GM19372 (cell line): ENCODE data around the gene MX2.

ENCODE experiments used
- ATAC-seq: cut with Tn5 transposase; IDR thresholded peaks from one replicate; pipeline ENCODE4 v1.9.1; 2021; ENCODE audit warnings: mild to moderate bottlenecking, low read depth, moderate library complexity; ENCODE audit not compliant: unreplicated experiment

The MX2 gene

DNA sequence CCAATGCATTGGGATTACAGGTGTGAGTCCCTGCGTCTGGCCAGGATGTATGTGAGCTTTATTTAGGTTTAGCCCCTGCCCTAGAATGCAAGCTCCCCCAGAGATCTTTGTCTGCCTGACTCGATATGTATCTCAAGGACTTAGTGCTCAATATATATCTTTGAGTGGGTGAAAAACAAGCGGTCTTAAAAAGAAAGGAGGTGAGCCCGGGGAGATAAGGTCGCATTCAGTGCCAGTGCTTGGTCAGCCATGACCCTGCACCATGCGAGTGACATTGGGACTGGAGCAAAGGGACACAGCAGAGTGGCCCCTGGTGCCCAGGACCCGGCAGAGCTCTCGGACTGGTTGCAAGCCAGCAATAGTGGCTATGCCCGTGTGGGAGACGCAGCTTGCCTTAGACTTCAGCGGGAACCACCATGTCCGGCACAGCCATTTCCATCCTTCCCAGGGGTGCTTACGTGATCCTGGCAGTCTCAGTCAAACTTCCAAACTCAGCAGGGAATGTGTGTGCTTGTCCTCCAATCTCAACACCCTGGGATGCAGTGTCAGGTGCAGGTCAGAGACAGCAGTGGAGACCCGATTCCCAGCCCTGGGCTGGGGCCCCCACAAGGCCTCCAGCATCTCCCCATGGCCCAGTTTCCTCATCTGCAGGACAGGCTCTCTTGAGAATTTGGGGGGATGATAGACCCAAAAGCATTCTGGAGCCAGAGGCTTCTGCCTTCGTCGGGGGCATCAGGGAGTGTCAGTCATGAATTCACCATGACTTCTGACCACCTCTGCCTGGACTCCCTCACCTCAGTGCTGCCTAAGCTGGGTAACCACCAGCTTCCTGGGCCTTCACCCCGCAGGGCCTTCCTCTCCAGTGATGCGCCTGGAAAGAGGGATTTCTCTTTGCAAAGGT is 1.8 kb downstream of the MX2 start:
- no peak for ATAC-seq

DNA sequence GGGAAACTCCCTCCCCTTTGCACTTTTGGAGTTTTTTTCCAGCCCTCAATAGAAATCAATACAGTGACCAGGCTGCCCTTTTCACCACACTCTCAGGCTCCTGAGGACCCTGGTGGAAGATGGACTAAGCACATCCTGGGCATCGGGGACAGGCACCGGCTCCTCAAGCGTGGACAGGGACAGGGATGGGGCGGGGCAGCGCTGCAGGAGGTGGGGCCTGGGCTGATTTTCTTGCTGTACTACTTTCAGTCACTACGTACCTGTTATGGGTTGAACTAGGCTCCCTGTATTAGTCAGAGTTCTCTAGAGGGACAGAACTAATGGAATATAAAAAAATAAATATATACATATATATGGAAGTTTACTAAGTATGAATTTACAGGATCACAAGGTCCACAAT is 2.5 kb downstream of the MX2 start:
- ATAC-seq: no peak

DNA sequence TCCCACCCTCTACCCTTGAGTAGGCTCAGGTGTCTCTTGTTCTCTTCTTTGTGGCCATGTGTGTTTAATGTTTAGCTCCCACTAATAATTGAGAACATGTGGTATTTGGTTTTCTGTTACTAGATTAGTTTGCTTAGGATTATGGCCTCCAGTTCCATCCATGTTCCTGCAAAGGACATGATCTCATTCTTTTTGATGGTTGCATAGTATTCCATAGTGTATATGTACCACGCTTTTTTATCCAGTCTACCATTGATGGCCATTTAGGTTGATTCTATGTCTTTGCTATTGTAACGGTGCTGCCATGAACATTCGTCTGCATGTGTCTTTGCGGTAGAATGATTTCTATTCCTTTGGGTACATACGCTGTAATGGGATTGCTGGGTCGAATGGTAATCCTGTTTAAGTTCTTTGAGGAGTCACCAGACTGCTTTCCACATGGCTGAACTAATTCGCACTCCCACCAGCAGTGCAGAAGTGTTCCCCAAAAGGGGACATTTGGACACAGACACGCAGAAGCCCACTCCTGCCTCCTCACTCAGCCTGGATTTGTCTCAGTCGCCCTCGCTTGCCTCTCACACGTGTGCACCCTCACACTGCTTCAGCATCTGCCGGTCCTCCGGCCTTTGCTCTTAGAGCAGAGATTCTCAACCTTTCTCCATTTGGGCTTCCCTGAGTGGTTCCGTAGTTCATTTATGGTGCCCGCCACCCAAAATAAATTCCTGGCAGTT is 3.7 kb downstream of the MX2 start:
- ATAC-seq: no peak

DNA sequence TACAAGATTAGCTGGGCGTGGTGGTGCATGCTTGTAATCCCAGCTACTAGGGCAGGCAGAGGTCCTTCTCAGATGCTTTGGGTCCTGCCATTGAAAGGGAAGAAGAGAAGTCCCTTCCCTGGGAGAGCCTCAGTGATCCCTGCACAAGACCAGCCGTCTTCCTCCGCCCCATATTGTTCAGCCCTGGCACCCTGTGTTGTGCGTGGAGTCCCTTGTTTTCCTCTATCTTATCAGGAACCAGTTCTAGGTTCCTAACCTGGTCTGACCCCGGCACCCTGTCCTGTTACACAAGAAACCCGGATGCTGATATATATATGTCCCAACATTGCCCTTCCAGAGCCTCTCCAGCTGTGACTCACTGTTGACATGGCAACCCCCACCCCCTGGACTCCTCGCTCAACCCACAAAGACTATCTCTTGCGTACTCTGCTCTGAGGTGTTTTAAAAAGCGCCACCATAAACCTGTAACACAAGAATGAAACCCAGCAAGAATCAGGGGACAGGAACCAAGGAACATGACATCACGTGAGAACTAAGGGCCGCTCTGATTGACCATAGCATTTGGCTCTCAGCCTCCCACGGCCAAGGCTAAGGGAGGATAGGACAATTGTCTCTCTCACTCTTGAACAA is 4.8 kb downstream of the MX2 start:
- no peak for ATAC-seq

DNA sequence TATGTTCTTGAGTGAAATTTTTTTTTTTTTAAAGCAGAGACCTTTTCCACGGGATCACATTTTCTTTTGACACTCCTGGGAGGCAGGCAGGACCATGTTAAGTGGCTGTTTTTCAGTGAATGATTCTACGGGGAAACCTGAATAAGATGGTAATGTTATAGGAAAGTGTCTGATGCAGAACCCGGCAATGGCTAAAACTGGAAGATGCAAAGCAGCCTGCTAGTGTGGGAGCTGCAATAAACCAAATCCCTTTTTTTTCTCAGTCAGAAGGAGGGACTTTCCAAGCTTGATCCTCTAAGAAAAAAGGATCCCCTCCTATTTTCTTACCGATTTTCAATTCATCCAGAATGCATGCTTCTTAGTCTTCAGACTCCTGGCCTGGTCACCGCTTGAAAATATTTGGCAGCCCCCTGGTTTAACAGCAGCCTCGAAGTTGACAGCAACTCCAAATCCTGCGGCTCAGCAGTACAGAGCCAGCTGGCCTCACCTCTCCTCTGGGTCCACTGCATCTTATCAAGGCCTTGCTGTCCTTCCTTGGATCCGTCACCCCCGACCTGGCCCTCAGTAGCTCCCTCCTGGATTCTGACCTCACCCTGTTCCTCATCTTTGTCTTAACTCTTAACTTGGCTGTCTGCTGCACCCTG is 5.6 kb downstream of the MX2 start:
- ATAC-seq: peak; percentile 4

DNA sequence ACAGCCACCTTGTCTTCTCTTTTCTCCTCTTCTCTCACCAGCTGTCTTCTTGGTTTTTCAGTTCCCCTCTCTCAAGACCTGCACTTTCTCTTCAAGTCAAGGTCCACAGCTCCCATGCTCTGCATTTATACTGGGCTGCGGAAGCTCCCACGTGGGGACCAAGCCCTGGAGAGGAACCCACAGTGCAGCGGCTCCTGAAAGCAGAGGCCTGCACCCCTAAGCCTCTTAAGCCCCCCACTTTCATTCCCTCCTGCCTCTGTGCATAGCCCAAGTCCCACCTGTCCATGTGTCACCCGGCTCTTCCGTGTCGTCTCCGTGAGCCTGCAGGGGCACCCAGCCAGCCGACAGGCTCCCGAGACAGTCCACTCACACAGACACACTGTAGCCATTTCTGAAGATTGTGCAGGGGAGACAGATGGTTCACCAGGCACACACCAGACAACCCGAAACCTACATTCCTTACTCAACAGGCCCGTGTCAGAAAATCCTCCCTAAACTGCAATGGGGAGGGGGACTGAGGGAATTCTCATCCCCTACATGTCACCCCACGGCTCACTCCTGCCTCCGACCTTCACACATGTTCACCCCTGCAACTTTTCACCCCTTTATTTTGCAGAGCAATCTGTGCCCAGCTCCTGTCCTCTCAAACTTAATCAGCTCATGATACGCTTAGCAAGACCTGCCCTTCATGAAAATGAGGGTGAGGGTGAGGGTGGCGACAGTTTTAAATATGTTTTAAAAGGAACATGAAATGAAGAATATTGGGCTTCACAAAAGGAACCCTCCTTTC is 6.3 kb downstream of the MX2 start:
- ATAC-seq: peak; percentile 60

DNA sequence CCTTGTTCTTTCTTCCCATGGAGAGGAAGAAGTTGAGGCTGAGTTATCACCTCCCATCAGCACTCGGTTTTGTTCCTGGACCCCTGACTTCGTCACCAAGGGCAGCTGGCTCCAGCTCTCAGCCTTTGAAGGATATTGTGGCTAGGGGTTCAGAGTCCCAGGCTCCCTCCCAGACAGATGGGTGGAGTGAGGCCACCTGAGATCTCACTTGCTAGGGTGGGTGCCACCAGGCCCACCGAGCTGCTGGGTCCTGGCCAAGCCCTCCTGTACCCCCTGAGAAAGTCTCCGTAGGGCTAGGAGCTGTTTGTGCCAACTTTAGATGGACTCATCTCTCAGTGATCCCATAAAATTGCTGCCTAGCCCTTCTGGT is 6.9 kb downstream of the MX2 start:
- ATAC-seq: no peak

DNA sequence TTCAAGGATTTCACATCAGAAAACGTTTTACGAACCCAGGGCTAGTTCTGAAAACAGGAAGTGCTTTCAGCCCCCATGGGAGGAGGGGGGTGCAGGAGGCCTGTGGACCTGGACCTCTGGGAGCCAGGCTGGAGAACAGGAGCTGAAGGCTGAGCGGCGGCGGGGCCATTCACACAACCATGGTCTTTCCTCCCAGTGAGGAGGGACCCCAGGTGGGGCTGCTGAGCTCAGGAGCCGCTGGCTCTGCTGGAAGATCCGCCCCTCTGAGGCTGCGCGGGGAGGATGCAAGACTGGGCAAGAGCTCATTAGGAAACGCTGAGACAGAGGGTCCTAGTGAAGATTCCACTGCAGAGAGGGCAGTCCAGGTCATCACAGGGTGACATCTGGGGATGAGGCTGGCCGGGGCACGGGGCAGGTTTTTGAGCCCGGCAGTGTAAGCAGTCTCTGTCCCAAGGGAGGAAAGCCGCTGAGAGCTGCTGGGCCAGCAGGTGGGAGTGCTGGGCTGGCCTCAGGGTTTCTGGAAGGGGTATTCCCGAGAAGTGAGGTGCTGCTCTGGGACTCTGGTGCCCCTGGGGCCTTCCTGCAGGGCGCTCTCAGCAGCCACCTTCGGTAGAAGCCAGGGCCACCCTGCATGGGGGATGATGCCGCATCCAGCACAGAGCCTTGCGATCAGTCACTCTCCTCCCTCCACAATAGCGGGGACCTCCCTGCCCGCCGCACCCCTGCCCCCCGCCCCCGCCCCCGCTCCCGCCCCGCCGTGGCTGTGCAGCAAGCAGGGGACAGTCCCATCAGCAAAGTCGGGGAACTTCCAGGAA is 7.5 kb downstream of the MX2 start:
- ATAC-seq: no peak

DNA sequence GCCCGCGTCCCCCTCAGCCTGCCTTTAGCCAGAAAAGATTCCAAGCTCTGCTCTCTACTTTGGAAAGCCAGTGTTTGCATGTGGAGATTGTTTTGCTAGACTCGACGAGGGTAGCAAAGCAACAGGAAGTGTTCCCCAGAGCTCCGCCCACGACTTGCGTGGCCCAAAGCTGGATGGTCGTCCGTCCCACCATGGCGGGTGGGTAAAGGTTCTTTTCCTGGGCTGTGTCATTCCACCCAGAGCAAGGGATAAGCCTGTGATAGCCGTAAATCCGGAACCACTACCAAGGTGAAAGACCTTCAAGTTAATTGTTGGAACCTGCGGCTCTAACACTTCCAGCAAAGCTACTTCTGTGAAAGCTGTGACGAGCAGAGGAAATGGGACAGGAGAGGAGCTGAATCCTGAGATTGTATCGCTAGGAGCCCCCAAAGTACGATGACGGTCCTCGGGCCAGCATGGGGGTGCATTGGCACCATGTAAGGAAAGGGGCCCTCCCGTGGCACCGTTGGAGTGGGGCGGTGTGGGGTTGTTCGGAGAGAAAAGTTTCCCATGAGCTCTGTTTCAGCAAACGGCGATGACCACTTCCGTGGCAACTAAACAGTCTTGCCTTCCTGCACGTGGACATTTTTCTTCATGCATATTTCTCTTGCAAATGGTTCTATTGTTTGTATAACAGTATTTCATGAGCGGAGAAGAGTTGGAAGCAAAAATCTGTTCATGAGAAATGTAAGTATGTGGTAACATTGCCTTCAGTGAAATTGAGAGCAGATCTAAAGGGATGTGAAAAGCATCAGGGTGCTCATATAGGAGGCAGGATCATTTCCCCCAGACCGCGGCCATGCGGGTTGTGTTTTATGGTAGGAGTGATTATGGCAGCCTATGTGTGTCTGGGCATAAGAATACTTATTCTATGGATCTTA is 8.4 kb downstream of the MX2 start:
- no peak for ATAC-seq

DNA sequence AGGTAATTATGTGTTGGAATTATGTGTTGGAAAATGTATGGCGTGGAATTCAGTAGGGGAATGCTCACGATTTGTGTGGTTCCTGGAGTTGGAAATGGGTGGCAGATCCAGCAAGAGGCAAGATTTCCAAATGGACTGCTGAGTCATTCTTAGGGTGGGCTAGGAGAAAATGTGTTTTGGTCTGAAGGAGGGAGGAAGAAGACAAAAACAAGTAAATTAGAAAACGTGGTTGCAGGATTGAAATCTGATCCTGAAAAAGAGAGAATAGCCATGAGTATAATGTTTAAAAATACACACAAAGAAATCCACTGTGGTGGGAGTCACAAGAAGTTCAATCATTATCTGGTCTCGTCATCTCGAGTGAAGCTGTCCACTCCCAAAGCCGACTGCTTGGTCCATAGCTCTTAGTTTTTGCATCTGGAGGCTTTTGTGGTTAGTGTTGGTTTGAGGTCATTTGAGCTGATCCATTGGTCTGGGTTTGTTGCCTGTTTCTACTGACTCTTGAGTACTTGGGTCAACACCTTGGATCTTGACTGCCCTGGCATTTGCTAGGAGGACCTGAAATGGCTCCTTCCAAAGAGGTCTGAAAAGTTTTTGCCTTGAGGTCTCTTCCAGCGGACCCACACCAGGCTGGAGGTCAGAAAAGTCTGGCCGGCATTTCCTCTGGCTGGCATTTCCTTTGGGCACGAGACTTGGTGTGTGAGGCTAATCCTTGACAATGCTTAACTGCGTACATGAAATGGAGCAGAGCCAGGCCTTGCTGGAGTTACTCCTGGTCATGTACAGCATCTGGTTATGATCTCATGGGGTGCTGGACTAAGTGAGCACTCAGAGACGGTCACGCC is 9.2 kb downstream of the MX2 start:
- ATAC-seq: no peak

DNA sequence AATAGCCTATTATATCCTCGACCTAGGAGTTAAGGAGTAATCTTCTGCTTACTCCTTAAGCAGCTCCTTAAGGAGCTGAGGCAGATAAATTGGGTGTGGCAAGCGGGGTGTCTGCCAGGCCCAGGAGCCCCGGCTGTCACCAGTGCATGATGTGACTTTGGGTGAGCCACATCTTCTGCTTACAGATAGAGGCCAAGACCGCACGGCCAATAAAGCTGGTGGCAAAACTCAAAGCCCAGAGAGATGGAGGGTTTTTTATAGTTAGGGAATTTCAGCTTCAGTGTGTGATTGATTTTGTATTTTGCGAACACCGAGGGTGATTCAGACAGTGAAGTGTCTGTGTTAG is 9.8 kb downstream of the MX2 start:
- no peak for ATAC-seq

DNA sequence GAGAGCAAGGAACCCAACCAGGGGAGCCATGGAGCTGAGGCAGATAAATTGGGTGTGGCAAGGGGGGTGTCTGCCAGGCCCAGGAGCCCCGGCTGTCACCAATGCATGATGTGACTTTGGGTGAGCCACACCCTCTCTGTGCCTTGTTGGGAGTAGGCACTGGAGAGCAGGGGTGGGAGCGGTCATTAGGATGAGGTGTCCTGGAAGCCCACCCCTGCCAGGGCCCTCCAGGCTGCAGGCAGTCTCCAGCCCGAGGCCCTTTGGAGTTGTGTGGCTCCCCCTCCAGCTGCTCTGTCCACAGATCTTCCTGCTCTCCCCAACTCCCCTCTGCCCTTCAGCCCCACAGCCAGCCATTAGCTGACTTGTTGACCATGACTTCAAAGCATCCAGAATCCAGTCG is 11.4 kb downstream of the MX2 start:
- ATAC-seq: no peak

DNA sequence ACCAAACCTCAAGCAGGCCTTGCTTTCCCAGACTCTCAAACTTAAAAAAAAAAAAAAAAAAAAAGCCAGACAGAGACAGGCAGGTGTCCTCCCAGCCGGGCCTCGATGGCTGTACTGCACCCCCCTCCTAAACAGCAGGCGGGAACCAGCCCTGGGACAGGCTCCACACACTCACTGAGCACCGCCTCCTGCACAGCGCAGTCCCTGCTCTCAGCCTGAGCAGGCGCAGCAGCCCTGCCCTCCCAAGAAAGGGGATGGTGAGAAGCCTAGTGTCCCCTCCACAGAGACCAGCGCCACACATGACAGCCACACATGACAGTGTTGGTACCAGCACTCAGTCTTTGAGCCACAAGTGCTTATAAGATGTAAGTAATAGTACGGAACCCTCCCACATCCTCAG is 11.9 kb downstream of the MX2 start:
- ATAC-seq: no peak

DNA sequence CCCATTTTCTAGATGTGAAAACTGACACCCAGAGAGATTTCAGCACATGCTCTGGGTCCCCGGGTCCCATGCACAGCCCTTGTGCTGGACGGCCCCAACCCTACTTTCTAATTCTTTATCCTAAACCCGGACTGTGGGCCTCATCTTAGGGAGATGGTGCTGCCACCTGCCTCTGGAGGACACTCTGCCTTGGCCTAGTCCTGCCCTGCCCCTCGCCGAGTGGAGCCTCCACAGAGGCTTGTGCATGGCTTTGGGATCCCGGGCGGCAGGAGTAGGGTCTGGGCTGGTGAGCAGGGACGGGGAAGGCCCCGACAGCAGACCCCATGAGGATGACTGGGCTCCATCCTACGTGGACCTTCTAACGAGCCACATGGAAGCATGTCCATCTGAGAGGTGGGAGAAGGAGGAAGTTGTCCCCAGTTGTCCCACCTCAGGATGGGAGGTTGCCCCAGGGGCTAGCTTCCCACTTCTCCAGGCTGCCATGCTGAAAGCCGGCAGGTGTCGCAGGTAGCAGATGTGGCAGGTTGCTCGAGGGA is 12.4 kb downstream of the MX2 start:
- no peak for ATAC-seq

DNA sequence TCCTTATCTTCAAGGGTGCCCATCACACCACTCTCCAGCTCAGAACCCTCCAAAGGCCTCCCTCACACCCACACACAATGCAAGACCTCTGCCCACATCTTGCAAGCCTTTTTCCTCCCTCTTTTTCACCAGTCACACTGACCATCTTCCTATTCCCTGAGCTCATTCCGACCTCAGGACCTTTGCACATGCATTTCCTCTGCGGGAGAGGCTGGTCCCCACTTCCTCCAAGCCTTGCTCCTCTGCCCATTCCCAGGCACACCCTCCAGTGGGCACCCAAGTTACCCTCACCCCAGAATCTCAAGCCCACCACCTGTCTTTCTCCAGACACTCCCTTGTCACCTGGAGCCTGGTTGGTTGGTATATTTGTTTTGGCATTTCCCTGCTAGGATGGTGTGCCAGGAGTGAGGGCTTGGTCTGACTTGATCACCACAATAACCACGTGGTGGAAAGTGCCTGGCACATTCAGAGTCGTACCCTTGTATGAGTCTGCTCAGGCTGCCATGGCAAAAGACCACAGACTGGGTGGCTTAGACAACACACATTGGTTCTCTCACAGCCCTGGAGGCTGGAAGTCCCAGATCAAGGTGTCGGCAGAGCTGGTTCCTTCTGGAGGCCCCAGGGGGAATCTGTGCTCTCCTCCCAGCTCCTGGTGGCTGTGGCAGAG is 13.2 kb downstream of the MX2 start:
- ATAC-seq: no peak

DNA sequence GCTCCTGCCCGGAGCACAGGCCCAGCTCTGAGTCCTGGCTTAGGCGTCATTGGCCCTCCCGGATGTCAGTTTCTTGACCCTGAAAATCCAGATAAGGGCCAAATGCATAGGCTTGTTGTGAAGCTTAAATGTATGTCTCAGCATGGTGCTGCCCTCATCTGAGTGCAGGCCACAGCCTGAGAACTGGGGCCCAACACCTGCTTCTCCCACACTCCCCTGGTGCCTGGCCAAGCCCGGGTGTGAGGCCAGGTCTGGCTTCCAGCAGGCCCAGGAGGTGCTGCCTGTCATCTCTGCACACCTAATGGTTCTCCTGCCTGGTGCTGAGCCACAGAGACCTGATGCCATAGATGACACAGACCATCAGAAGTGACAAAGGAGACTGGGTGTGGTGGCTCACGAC is 14.0 kb downstream of the MX2 start:
- ATAC-seq: no peak

DNA sequence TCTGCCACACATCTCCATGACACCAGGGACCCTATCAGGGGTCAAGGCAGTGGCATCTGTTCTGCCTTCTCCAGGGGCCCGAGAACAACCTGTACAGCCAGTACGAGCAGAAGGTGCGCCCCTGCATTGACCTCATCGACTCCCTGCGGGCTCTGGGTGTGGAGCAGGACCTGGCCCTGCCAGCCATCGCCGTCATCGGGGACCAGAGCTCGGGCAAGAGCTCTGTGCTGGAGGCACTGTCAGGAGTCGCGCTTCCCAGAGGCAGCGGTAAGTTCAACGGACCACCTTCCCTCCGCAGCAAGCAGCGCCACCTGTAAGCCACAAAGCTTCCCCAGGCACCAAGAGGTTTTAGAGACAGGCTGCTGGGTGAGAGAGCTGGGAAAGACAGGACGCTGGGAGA is 15.9 kb downstream of the MX2 start:
- no peak for ATAC-seq
